HCT116 (cell line): ENCODE measurements around the gene CDA. TPM values are rescaled to one million over a fixed set of nuclear protein-coding genes. Genes with fewer than 3 reads are reported as not detected.

ENCODE experiments used
- ATAC-seq: fragments of 200-7000 bp; cut with Tn5 transposase; 2 replicates; pipeline ENCODE4 v1.9.1; 2020; ENCODE audit warnings: mild to moderate bottlenecking, moderate library complexity
- BruUV-seq: library from RNA; stranded (reverse); fragments of 400-500 nt; replicated peaks from 2 replicates; lab custom pipeline; 2021; lab: Mats Ljungman, UMichigan
- CTCF ChIA-PET: fragments of 300-600 bp; sonication (Branson Sonifier 250); formaldehyde crosslinking; loops from one replicate; lab custom pipeline; 2021; ENCODE audit warnings: antibody characterized with exemption; lab: Charles Lee
- POLR2A ChIA-PET: fragments of 300-600, 350-600 bp; sonication (Branson Sonifier 250); formaldehyde crosslinking; loops from one replicate; lab custom pipeline; 2021; ENCODE audit warnings: antibody characterized with exemption; lab: Charles Lee
- RAD21 ChIA-PET, 2 experiments: fragments of 300-600 bp; sonication (Branson Sonifier 250); formaldehyde crosslinking; loops; one replicate each; lab custom pipeline; 2023; ENCODE audit warnings: low total read pairs in 2 of 2; ENCODE audit not compliant: uncharacterized antibody in 2 of 2, unreplicated experiment in 2 of 2, low non-redundant PET in 1 of 2; lab: Charles Lee
- DNase-seq: peaks from one replicate; pipeline ENCODE4 v3.0.0-alpha.2; 2010; ENCODE audit warnings: low read depth, low spot score
- H2AFZ ChIP-seq: fragments of 200-600 bp; shearing (Covaris generic), sonication (generic); 2 replicates; pipeline ENCODE4 v1.6.1; 2017; ENCODE audit warnings: low read depth, mixed run types, mixed read lengths, antibody characterized with exemption, low read length; ENCODE audit not compliant: poor library complexity, severe bottlenecking
- H3K27ac ChIP-seq: 2 replicates; pipeline ENCODE4 v1.5.1; 2012; ENCODE audit warnings: low read depth, low read length
- H3K27me3 ChIP-seq: fragments of 200-600 bp; sonication (generic); 2 replicates; pipeline ENCODE4 v1.6.1; 2016; ENCODE audit warnings: mixed run types, low read length, mixed read lengths; ENCODE audit not compliant: insufficient read depth
- H3K36me3 ChIP-seq, 2 experiments: fragments of 200-500 bp in 1 of 2; fragments of 200-600 bp in 1 of 2; sonication (Bioruptor generic) in 1 of 2; sonication (generic) in 1 of 2; 2 replicates each; pipeline versions ENCODE4 v1.5.1 to v1.6.1; 2014 to 2016; ENCODE audit warnings: low read length in 2 of 2, inconsistent platforms in 1 of 2, mixed read lengths in 1 of 2, mixed run types in 1 of 2; ENCODE audit not compliant: insufficient read depth in 2 of 2, control insufficient read depth in 1 of 2
- H3K4me1 ChIP-seq, 2 experiments: fragments of 200-600 bp in 1 of 2; sonication (generic) in 1 of 2; 2 replicates each; pipeline versions ENCODE4 v1.5.1 to v1.6.1; 2012 to 2017; ENCODE audit warnings: low read length in 2 of 2, inconsistent platforms in 1 of 2, mild to moderate bottlenecking in 1 of 2, mixed read lengths in 1 of 2, mixed run types in 1 of 2, moderate library complexity in 1 of 2; ENCODE audit not compliant: insufficient read depth in 2 of 2, control insufficient read depth in 1 of 2
- H3K4me2 ChIP-seq: fragments of 200-600 bp; sonication (generic); 2 replicates; pipeline ENCODE4 v1.6.1; 2017; ENCODE audit warnings: mixed run types, low read length, mixed read lengths
- H3K4me3 ChIP-seq, 2 experiments: fragments of 200-600 bp in 1 of 2; sonication (generic) in 1 of 2; replicated peaks in 1 of 2; 2 replicates each; pipeline ENCODE4 v1.5.1; 2011 to 2016; ENCODE audit warnings: low read length in 2 of 2, control low read depth in 1 of 2, low read depth in 1 of 2, mild to moderate bottlenecking in 1 of 2, mixed read lengths in 1 of 2, mixed run types in 1 of 2
- H3K79me2 ChIP-seq: fragments of 200-600 bp; sonication (generic); 2 replicates; pipeline ENCODE4 v1.6.1; 2017; ENCODE audit warnings: mild to moderate bottlenecking, mixed run types, low read length, moderate library complexity, mixed read lengths; ENCODE audit not compliant: insufficient read depth
- H3K9ac ChIP-seq: fragments of 200-600 bp; sonication (generic); 2 replicates; pipeline ENCODE4 v1.6.1; 2016; ENCODE audit warnings: low read length, mixed read lengths
- H3K9me2 ChIP-seq: fragments of 200-600 bp; sonication (generic), shearing (Covaris generic); 2 replicates; pipeline ENCODE4 v1.6.1; 2017; ENCODE audit warnings: mixed run types, mild to moderate bottlenecking, moderate library complexity; ENCODE audit not compliant: insufficient read depth
- H3K9me3 ChIP-seq, 2 experiments: fragments of 200-500 bp in 1 of 2; fragments of 200-600 bp in 1 of 2; sonication (Bioruptor generic) in 1 of 2; sonication (generic) in 1 of 2; 2 replicates each; pipeline ENCODE4 v1.6.1; 2014 to 2017; ENCODE audit warnings: low read length in 2 of 2, mixed read lengths in 2 of 2, inconsistent platforms in 1 of 2, low read depth in 1 of 2, mild to moderate bottlenecking in 1 of 2, mixed run types in 1 of 2, moderate library complexity in 1 of 2; ENCODE audit not compliant: control insufficient read depth in 1 of 2, insufficient read depth in 1 of 2
- H4K20me1 ChIP-seq: fragments of 200-600 bp; sonication (generic), shearing (Covaris generic); 2 replicates; pipeline ENCODE4 v1.6.1; 2017; ENCODE audit warnings: mixed run types, mild to moderate bottlenecking, moderate library complexity; ENCODE audit not compliant: insufficient read depth
- CEBPB ChIP-seq: IDR thresholded peaks from 2 replicates; pipeline ENCODE4 v1.6.1; 2012; ENCODE audit warnings: low read depth
- EGR1 ChIP-seq: IDR thresholded peaks from 2 replicates; pipeline ENCODE4 v1.6.1; 2012; ENCODE audit warnings: low read depth
- EZH2 ChIP-seq: fragments of 200-600 bp; sonication (generic); IDR thresholded peaks from 2 replicates; pipeline ENCODE4 v1.6.1; 2017; ENCODE audit warnings: antibody characterized with exemption, mixed run types
- JUND ChIP-seq: IDR thresholded peaks from 2 replicates; pipeline ENCODE4 v1.6.1; 2012
- RAD21 ChIP-seq: IDR thresholded peaks from 2 replicates; pipeline ENCODE4 v1.6.1; 2012; ENCODE audit warnings: low read depth, mild to moderate bottlenecking
- SIN3A ChIP-seq: IDR thresholded peaks from 2 replicates; pipeline ENCODE4 v1.6.1; 2012; ENCODE audit warnings: low read depth
- SP1 ChIP-seq: IDR thresholded peaks from 2 replicates; pipeline ENCODE4 v1.6.1; 2012; ENCODE audit warnings: low read depth
- intact Hi-C: fragments of 100-400 bp; cut with micrococcal nuclease; formaldehyde crosslinking; loops from 2 replicates; pipeline ENCODE4 v1.10.0; 2022
- total RNA-seq: library from RNA; stranded (reverse); gene quantifications from one replicate; pipeline ENCODE4 v1.2.1, GENCODE V29; 2021; ENCODE audit not compliant: unreplicated experiment
- TF ChIP-seq, protein P1 (sequence below): IDR thresholded peaks from 2 replicates; pipeline ENCODE4 v1.6.1; 2012

CDA gene
- total RNA-seq, 1 experiment from 2014 or later, result 28.6 TPM

DNA sequence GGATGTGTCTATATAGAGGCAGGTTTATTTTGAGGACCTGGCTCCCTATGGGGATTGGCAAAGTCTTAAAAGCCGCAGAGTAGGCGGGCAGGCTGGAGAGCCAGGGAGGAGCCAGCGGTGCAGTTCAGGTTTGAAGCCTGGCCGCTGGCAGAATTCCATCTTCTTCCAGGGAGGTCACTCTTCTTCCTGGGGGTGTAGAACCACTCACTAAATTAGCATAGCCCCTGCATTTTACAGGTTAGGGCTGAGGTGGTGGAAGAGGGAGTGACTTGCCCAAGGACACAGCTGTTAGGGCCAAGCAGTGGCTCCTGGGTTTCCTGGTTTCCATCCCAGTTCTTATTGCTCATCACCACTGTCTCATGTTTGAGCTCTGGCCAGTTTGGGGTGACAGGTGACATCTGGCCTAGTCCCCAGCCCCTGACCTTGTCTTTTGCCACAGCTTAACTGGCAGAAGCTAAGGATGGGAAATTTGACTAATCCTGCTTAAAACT lies 45.7 kb downstream of the CDA start:
- CTCF ChIA-PET, result interaction anchor here (1.1 to 5.6 kb wide), 5 partner anchors 12 to 561 kb away, joined by 5 to 74 read pairs (median 10); partner anchors contain the start of gene CDA
- Histone ChIP-seq H3K9ac (peak overlapping the region; percentile 54), H3K4me1 (peaks cover 8 to 22% of the 10 kb centered on the region in 2 experiments), H2AFZ (peak overlapping the region; percentile 89), H3K27me3 (no peaks in the 10 kb centered on the region), H3K9me3 (no peaks in the 10 kb centered on the region; a peak in 1 of 4 replicates), H3K27ac (peak overlapping the region; percentile 42; the same call in 1 of the 2 replicates), H3K4me3 (peak overlapping the region; percentile 60 to 61), H3K4me2 (peak overlapping the region; percentile 82), H3K9me2 (no peaks in the 10 kb centered on the region), H3K79me2 (no peaks in the 10 kb centered on the region), H3K36me3 (no peaks in the 10 kb centered on the region), H4K20me1 (no peaks in the 10 kb centered on the region)
- POLR2A ChIA-PET, result interaction anchor here (2.0 to 2.3 kb wide), 2 partner anchors 59 to 111 kb away, joined by 5 to 10 read pairs; no protein-coding TSS in a partner anchor
- ATAC-seq, result peak; percentile 79
- peak; percentile 22; the same call in 1 of the 2 replicates for TF ChIP-seq SP1
- TF ChIP-seq JUND, result 0 out of 2 replicates have a peak, but pooled peaks have one; percentile 7
- no peak for TF ChIP-seq EZH2
- BruUV-seq, result no TSS peak
- DNase-seq, result no peak
- RAD21 ChIA-PET, result interaction anchor here (0.6 to 2.9 kb wide), 4 partner anchors 59 to 120 kb away, joined by 3 to 23 read pairs (median 12); no protein-coding TSS in a partner anchor
- intact Hi-C loops, result loop anchor here (5.0 to 10.0 kb wide), 2 partner anchors 202 to 420 kb away; no protein-coding TSS in a partner anchor

DNA sequence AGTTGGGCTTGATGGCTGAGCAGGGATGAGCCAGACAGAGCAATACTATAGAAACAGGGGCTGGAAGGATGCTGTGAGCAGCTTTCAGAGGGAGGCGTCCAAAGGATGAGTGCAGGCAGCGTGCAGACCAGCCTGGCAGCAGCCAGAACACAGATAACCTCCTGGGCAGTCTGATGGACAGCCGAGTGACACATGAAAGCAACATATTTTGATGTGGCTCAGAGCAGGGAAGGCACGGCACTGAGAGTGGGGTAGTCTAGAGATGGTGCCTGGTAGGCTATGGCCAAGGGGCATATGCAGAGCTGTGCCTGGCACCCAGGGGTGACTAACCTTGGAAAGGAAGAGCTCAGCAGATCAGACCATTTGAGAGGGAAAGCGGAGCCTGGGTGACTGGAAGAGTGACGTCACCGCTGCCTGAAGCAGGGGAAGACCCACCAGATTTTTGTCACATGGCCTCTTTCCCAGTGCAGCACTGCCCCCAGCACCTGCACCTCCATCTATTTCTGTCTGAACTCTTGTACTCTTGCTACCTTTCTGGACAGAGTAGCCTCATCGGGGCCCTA lies 48.0 kb downstream of the CDA start:
- H3K4me2 ChIP-seq, result no peak overlapping the region
- no peaks in the 10 kb centered on the region for H4K20me1 ChIP-seq
- ChIA-PET RAD21 (no interaction called here), CTCF (interaction anchor here (5.6 kb wide), 1 partner anchor 61 kb away, joined by 74 read pairs; no protein-coding TSS in a partner anchor), POLR2A (no interaction called here)
- H3K9me2 ChIP-seq, result no peaks in the 10 kb centered on the region
- intact Hi-C loops, result loop anchor here (10.0 kb wide), 1 partner anchor 422 kb away; no protein-coding TSS in a partner anchor
- TF ChIP-seq, protein P1, sequence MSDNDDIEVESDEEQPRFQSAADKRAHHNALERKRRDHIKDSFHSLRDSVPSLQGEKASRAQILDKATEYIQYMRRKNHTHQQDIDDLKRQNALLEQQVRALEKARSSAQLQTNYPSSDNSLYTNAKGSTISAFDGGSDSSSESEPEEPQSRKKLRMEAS, result no peak
- TF ChIP-seq RAD21 (no peak), CEBPB (no peak), SIN3A (no peak), EGR1 (no peak)
- ATAC-seq (no peak), DNase-seq (no peak)
- BruUV-seq, result no TSS peak
- no peaks in the 10 kb centered on the region for H3K9me3 ChIP-seq
- H3K4me3 ChIP-seq, result no peak overlapping the region
- no peak overlapping the region for H3K27ac ChIP-seq
- H3K27me3 ChIP-seq, result no peaks in the 10 kb centered on the region
- no peak overlapping the region for H3K9ac ChIP-seq
- H2AFZ ChIP-seq, result no peak overlapping the region
- no peaks in the 10 kb centered on the region for H3K36me3 ChIP-seq
- H3K4me1 ChIP-seq, result peaks cover 8 to 22% of the 10 kb centered on the region in 2 experiments
- H3K79me2 ChIP-seq, result no peaks in the 10 kb centered on the region
